ENCODE measurements around the gene FLOT1.

The FLOT1 gene

GRCh38 chr6:30743099-30744053 lies 889 bp upstream of the FLOT1 start:
- no peak for DNase-seq (ENCODE audit: low read depth)
- no peak for TF ChIP-seq CTCF (conservative IDR thresholded peaks at IDR 0.05; ENCODE audit: low read length)
- H3K4me3 ChIP-seq (ENCODE audit: low read length), result peak overlapping the region; percentile 78

GRCh38 chr6:30741789-30742315 lies 635 bp downstream of the FLOT1 start:
- peak overlapping the region; percentile 78 for H3K4me3 ChIP-seq (ENCODE audit: low read length)
- TF ChIP-seq CTCF (conservative IDR thresholded peaks at IDR 0.05; ENCODE audit: low read length), result no peak
- no peak for DNase-seq (ENCODE audit: low read depth)

GRCh38 chr6:30741063-30741779 lies 1.3 kb downstream of the FLOT1 start:
- no peak for DNase-seq (ENCODE audit: low read depth)
- no peak for TF ChIP-seq CTCF (conservative IDR thresholded peaks at IDR 0.05; ENCODE audit: low read length)
- peak overlapping the region; percentile 78 for H3K4me3 ChIP-seq (ENCODE audit: low read length)

GRCh38 chr6:30740540-30740870 lies 2.0 kb downstream of the FLOT1 start:
- no peak for DNase-seq (ENCODE audit: low read depth)
- H3K4me3 ChIP-seq (ENCODE audit: low read length), result peak overlapping the region; percentile 9
- TF ChIP-seq CTCF (conservative IDR thresholded peaks at IDR 0.05; ENCODE audit: low read length), result no peak

- no peak for DNase-seq (ENCODE audit: low read depth)
- no peak overlapping the region for H3K4me3 ChIP-seq (ENCODE audit: low read length)
- TF ChIP-seq CTCF (conservative IDR thresholded peaks at IDR 0.05; ENCODE audit: low read length), result no peak
Measured at GRCh38 chr6:30738532-30738931, 4.0 kb downstream of the FLOT1 start.

GRCh38 chr6:30735668-30736314 lies 6.7 kb downstream of the FLOT1 start:
- H3K4me3 ChIP-seq (ENCODE audit: low read length), result no peak overlapping the region
- no peak for TF ChIP-seq CTCF (conservative IDR thresholded peaks at IDR 0.05; ENCODE audit: low read length)

More at GRCh38 chr6:30735668-30736314, 6.7 kb downstream of the FLOT1 start:
- no peak for DNase-seq (ENCODE audit: low read depth)
